SK-N-SH treated with all-trans-retinoic acid at 6 μM for 48 hours (cell line): ENCODE data around the gene PHLDA3.

ENCODE experiments used
- ATAC-seq: fragments of 200-7000 bp; cut with Tn5 transposase; 3 replicates; pipeline ENCODE4 v1.9.1; 2020; ENCODE audit warnings: mild to moderate bottlenecking, moderate library complexity
- ARNTL ChIP-seq: fragments of 450-650 bp; formaldehyde crosslinking; IDR thresholded peaks from 2 replicates; pipeline ENCODE4 v1.5.0; 2020; ENCODE audit warnings: low read depth, mild to moderate bottlenecking, moderate library complexity, borderline replicate concordance
- BACH2 ChIP-seq: fragments of 250-450 bp; sonication (Bioruptor Pico); IDR thresholded peaks from 2 replicates; pipeline ENCODE4 v1.9.0; 2021; ENCODE audit warnings: mild to moderate bottlenecking, borderline replicate concordance
- CSDC2 ChIP-seq: fragments of 250-450 bp; sonication (Bioruptor Pico); IDR thresholded peaks from 2 replicates; pipeline ENCODE4 v1.5.0; 2020; ENCODE audit warnings: mild to moderate bottlenecking, moderate library complexity
- ESRRG ChIP-seq: fragments of 250-450 bp; sonication (Bioruptor Pico); IDR thresholded peaks from 2 replicates; pipeline ENCODE4 v1.6.1; 2021; ENCODE audit warnings: mild to moderate bottlenecking
- GLIS3 ChIP-seq: fragments of 250-450 bp; sonication (Bioruptor Pico); IDR thresholded peaks from 2 replicates; pipeline ENCODE4 v1.5.0; 2020; ENCODE audit warnings: mild to moderate bottlenecking, moderate library complexity
- ISL1 ChIP-seq: fragments of 250-450 bp; sonication (Bioruptor Pico); IDR thresholded peaks from 2 replicates; pipeline ENCODE4 v2.1.2; 2022; ENCODE audit warnings: mild to moderate bottlenecking, moderate library complexity
- OSR1 ChIP-seq: fragments of 250-450 bp; sonication (Bioruptor Pico); IDR thresholded peaks from 2 replicates; pipeline ENCODE4 v1.8.0; 2022; ENCODE audit warnings: moderate library complexity, mild to moderate bottlenecking, inconsistent platforms
- PPARA ChIP-seq: fragments of 250-450 bp; sonication (Bioruptor Pico); IDR thresholded peaks from 2 replicates; pipeline ENCODE4 v1.5.0; 2020; ENCODE audit warnings: mild to moderate bottlenecking, borderline replicate concordance
- RARB ChIP-seq: fragments of 250-450 bp; sonication (Bioruptor Pico); IDR thresholded peaks from 2 replicates; pipeline ENCODE4 v1.8.0; 2021; ENCODE audit warnings: mild to moderate bottlenecking, moderate library complexity
- SNAI2 ChIP-seq: fragments of 250-450 bp; sonication (Bioruptor Pico); IDR thresholded peaks from 2 replicates; pipeline ENCODE4 v1.5.0; 2020; ENCODE audit warnings: mild to moderate bottlenecking, moderate library complexity
- TCF4 ChIP-seq: fragments of 250-450 bp; sonication (Bioruptor Pico); IDR thresholded peaks from 2 replicates; pipeline ENCODE4 v1.8.0; 2021; ENCODE audit warnings: mild to moderate bottlenecking, moderate library complexity, borderline replicate concordance
- ZC3H10 ChIP-seq: fragments of 250-450 bp; sonication (Bioruptor Pico); IDR thresholded peaks from 2 replicates; pipeline ENCODE4 v1.5.1; 2021; ENCODE audit warnings: mild to moderate bottlenecking, moderate library complexity
- ZFP3 ChIP-seq: fragments of 250-450 bp; sonication (Bioruptor Pico); IDR thresholded peaks from 2 replicates; pipeline ENCODE4 v1.5.0; 2020; ENCODE audit warnings: mild to moderate bottlenecking, moderate library complexity
- ZFP30 ChIP-seq: fragments of 450-650 bp; formaldehyde crosslinking; IDR thresholded peaks from 2 replicates; pipeline ENCODE4 v1.5.0; 2022; ENCODE audit warnings: mild to moderate bottlenecking, moderate library complexity
- ZNF565 ChIP-seq: fragments of 450-650 bp; formaldehyde crosslinking; conservative IDR thresholded peaks from 2 replicates; pipeline ENCODE4 v1.5.0; 2020; ENCODE audit warnings: low read depth, mild to moderate bottlenecking, moderate library complexity
- ZNF70 ChIP-seq: fragments of 450-650 bp; formaldehyde crosslinking; IDR thresholded peaks from 2 replicates; pipeline ENCODE4 v1.5.0; 2020; ENCODE audit warnings: mild to moderate bottlenecking, moderate library complexity
- ZNF8 ChIP-seq: fragments of 450-650 bp; formaldehyde crosslinking; IDR thresholded peaks from 2 replicates; pipeline ENCODE4 v1.5.0; 2020; ENCODE audit warnings: mild to moderate bottlenecking, moderate library complexity
- TF ChIP-seq, protein P1 (sequence below): fragments of 250-450 bp; sonication (Bioruptor Pico); IDR thresholded peaks from 2 replicates; pipeline ENCODE4 v1.8.0; 2021; ENCODE audit warnings: low read depth, mild to moderate bottlenecking, moderate library complexity, borderline replicate concordance
- TF ChIP-seq, protein P2 (sequence below): fragments of 250-450 bp; sonication (Bioruptor Pico); IDR thresholded peaks from 2 replicates; pipeline ENCODE4 v1.8.0; 2020; ENCODE audit warnings: mild to moderate bottlenecking, moderate library complexity, borderline replicate concordance
- TF ChIP-seq, protein P3 (sequence below): fragments of 250-450 bp; sonication (Bioruptor Pico); IDR thresholded peaks from 2 replicates; pipeline ENCODE4 v1.5.0; 2020; ENCODE audit warnings: mild to moderate bottlenecking, moderate library complexity
- TF ChIP-seq, protein P4 (sequence below): fragments of 250-450 bp; sonication (Bioruptor Pico); IDR thresholded peaks from 2 replicates; pipeline ENCODE4 v1.5.1; 2021; ENCODE audit warnings: mild to moderate bottlenecking, moderate library complexity

PHLDA3 gene

DNA sequence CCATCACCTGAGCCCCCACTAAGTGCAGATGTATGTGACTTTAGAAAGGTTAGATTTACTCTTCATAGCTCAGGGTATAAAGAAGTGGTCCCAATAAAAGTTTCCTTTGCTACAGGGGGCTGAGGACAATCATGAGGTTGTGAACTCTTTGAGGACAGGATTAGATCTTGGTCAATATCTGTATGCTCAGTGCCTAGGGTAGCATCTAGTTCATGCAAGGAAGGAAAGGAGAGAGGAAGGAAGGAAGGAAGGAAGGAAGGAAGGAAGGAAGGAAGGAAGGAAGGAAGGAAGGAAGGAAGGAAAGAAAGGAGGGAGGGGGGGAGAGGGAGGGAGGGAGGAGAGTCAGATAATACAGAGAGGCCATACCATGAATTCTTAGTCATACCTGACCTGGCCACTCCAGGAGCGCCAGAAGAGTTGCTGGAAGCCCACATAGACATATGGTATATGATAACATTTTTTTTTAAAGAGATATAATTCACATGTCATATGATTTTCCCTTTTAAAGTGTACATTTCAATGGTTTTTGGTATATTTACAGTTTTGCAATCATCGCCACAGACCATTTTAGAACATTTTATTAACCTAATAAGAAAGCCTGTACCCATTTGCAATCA is 47.6 kb upstream of the PHLDA3 start:
- no peak for ATAC-seq
- TF ChIP-seq ARNTL (CRISPR knock-in tag) (no peak), ZC3H10 (no peak), ZFP30 (no peak), ZFP3 (no peak), TCF4 (CRISPR knock-in tag) (no peak), ZNF8 (CRISPR knock-in tag) (no peak), ZNF565 (CRISPR knock-in tag) (no peak), GLIS3 (CRISPR knock-in tag) (no peak), OSR1 (CRISPR knock-in tag) (no peak)
- TF ChIP-seq, protein P1, sequence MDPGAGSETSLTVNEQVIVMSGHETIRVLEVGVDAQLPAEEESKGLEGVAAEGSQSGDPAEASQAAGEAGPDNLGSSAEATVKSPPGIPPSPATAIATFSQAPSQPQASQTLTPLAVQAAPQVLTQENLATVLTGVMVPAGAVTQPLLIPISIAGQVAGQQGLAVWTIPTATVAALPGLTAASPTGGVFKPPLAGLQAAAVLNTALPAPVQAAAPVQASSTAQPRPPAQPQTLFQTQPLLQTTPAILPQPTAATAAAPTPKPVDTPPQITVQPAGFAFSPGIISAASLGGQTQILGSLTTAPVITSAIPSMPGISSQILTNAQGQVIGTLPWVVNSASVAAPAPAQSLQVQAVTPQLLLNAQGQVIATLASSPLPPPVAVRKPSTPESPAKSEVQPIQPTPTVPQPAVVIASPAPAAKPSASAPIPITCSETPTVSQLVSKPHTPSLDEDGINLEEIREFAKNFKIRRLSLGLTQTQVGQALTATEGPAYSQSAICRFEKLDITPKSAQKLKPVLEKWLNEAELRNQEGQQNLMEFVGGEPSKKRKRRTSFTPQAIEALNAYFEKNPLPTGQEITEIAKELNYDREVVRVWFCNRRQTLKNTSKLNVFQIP (CRISPR knock-in tag), result no peak
- TF ChIP-seq, protein P2, sequence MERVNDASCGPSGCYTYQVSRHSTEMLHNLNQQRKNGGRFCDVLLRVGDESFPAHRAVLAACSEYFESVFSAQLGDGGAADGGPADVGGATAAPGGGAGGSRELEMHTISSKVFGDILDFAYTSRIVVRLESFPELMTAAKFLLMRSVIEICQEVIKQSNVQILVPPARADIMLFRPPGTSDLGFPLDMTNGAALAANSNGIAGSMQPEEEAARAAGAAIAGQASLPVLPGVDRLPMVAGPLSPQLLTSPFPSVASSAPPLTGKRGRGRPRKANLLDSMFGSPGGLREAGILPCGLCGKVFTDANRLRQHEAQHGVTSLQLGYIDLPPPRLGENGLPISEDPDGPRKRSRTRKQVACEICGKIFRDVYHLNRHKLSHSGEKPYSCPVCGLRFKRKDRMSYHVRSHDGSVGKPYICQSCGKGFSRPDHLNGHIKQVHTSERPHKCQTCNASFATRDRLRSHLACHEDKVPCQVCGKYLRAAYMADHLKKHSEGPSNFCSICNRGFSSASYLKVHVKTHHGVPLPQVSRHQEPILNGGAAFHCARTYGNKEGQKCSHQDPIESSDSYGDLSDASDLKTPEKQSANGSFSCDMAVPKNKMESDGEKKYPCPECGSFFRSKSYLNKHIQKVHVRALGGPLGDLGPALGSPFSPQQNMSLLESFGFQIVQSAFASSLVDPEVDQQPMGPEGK (CRISPR knock-in tag), result no peak

DNA sequence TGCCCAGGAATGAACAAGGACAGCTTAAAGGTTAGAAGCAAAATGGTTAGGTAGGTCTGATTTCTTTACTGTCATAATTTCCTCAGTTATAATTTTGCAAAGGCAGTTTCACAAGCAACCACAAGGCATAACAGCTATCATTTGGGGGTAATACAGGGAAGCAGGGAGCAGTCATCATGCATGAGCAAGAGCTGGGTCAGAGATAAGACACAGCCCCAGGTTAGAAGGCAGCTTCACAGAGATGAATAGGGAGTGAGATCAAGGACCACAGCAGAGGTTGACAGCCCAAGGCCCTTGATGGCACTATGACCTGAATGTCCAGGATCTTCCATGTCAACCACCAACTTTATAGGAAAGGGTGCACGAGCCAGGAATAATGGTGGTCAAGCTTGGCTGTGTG is 46.9 kb upstream of the PHLDA3 start:
- ATAC-seq, result no peak
- TF ChIP-seq ESRRG (CRISPR knock-in tag) (no peak), ZNF8 (CRISPR knock-in tag) (no peak), TCF4 (CRISPR knock-in tag) (no peak), ZNF70 (no peak), GLIS3 (CRISPR knock-in tag) (no peak), PPARA (CRISPR knock-in tag) (no peak), BACH2 (no peak), CSDC2 (CRISPR knock-in tag) (no peak), ZC3H10 (no peak), ARNTL (CRISPR knock-in tag) (no peak), ISL1 (CRISPR knock-in tag) (no peak)
- TF ChIP-seq, protein P3, sequence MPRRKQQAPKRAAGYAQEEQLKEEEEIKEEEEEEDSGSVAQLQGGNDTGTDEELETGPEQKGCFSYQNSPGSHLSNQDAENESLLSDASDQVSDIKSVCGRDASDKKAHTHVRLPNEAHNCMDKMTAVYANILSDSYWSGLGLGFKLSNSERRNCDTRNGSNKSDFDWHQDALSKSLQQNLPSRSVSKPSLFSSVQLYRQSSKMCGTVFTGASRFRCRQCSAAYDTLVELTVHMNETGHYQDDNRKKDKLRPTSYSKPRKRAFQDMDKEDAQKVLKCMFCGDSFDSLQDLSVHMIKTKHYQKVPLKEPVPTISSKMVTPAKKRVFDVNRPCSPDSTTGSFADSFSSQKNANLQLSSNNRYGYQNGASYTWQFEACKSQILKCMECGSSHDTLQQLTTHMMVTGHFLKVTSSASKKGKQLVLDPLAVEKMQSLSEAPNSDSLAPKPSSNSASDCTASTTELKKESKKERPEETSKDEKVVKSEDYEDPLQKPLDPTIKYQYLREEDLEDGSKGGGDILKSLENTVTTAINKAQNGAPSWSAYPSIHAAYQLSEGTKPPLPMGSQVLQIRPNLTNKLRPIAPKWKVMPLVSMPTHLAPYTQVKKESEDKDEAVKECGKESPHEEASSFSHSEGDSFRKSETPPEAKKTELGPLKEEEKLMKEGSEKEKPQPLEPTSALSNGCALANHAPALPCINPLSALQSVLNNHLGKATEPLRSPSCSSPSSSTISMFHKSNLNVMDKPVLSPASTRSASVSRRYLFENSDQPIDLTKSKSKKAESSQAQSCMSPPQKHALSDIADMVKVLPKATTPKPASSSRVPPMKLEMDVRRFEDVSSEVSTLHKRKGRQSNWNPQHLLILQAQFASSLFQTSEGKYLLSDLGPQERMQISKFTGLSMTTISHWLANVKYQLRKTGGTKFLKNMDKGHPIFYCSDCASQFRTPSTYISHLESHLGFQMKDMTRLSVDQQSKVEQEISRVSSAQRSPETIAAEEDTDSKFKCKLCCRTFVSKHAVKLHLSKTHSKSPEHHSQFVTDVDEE (CRISPR knock-in tag), result no peak
- TF ChIP-seq, protein P1 (CRISPR knock-in tag), result no peak
- TF ChIP-seq, all 23 proteins: peak for 0

DNA sequence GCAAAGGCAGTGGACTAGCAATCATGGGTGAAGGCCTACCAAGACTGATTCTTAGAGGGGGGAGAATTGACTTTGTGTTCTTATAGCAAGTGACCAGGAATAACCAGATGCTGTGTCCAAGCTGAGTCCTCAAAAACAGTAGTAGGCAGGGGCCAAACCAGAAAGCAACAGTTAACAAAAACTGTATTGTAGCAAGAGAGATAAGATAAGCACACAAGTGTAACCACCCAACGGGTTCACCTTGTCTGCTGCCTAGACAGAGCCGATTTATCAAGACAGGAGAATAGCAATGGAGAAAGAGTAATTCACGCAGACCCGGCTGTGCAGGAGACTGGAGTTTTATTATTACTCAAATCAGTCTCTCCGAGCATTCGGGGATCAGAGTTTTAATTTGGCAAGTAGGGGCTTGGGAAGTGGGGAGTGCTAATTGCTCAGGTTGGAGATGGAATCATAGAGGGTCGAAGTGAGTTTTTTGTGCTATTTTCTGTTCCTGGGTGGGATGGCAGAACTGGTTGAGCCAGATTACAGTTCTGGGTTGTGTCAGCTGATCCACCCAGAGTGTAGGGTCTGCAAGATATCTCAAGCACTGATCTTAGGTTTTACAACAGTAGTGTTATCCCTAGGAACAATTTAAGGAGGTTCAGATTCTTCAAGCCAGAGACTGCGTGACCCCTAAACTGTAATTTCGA is 46.2 kb upstream of the PHLDA3 start:
- ATAC-seq, result no peak
- no peak for TF ChIP-seq BACH2
- TF ChIP-seq ZNF565 (CRISPR knock-in tag), result no peak
- TF ChIP-seq ZC3H10, result no peak
- TF ChIP-seq ZNF8 (CRISPR knock-in tag), result no peak
- no peak for TF ChIP-seq OSR1 (CRISPR knock-in tag)
- TF ChIP-seq GLIS3 (CRISPR knock-in tag), result no peak
- TF ChIP-seq PPARA (CRISPR knock-in tag), result no peak
- no peak for TF ChIP-seq ESRRG (CRISPR knock-in tag)
- no peak for TF ChIP-seq TCF4 (CRISPR knock-in tag)

DNA sequence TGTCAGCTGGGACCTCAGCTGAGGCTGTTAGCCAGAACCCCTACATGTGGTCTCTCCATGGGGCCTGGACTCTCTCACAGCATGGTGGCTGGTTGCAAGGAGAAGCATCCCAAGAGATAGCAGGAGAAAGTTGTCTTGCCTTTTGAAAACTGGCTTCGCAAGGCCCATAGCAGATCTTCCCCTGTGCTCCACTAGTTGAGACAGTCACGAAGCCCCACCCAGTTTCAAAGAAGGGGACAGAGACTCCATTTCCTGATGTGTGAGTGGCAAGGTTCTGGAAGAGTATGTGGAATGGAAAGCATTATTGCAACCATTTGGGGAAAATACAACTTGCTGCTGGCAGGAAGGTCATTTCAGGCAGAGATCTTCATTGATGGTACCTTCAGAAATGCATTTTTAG is 45.5 kb upstream of the PHLDA3 start:
- no peak for ATAC-seq
- TF ChIP-seq ESRRG (CRISPR knock-in tag) (no peak), ZC3H10 (no peak), SNAI2 (CRISPR knock-in tag) (no peak), ZNF8 (CRISPR knock-in tag) (no peak), RARB (no peak), ZNF565 (CRISPR knock-in tag) (no peak)
- TF ChIP-seq, protein P4, sequence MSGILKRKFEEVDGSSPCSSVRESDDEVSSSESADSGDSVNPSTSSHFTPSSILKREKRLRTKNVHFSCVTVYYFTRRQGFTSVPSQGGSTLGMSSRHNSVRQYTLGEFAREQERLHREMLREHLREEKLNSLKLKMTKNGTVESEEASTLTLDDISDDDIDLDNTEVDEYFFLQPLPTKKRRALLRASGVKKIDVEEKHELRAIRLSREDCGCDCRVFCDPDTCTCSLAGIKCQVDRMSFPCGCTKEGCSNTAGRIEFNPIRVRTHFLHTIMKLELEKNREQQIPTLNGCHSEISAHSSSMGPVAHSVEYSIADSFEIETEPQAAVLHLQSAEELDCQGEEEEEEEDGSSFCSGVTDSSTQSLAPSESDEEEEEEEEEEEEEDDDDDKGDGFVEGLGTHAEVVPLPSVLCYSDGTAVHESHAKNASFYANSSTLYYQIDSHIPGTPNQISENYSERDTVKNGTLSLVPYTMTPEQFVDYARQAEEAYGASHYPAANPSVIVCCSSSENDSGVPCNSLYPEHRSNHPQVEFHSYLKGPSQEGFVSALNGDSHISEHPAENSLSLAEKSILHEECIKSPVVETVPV (CRISPR knock-in tag), result no peak
- TF ChIP-seq, protein P2 (CRISPR knock-in tag), result no peak
